Renal cortical epithelial cell (primary cell): ENCODE measurements around the gene ANXA7. TPM values are rescaled to one million over a fixed set of nuclear protein-coding genes. Genes with fewer than 3 reads are reported as not detected.
"Not testable (repeated sequence)": the region's sequence is repeated elsewhere in the genome, so short reads cannot be mapped to it uniquely, and the experiment has no call there.

Source experiments
- DNase-seq: peaks from one replicate; pipeline ENCODE4 v3.0.0-alpha.2; 2011; ENCODE audit warnings: low read depth
- total RNA-seq: library from RNA; depleted of rRNA; stranded (reverse); fragments of >200 nt; gene quantifications from 2 replicates; pipeline ENCODE4 v1.2.3, GENCODE V29; 2014

ANXA7 gene
- total RNA-seq, 1 donor from 2014 or later, result 153 TPM

- DNase-seq, result no peak
Observed at GRCh38 chr10:73408061-73408460, 5.8 kb downstream of the ANXA7 start.

- no peak for DNase-seq
Observed at GRCh38 chr10:73407495-73407894, 6.4 kb downstream of the ANXA7 start.

- peak; percentile 65 for DNase-seq
Observed at GRCh38 chr10:73406846-73407245, 7.0 kb downstream of the ANXA7 start.

GRCh38 chr10:73405556-73405955, 8.3 kb downstream of the ANXA7 start:
- no peak for DNase-seq

- no peak for DNase-seq
Observed at GRCh38 chr10:73404690-73405089, 9.2 kb downstream of the ANXA7 start.

GRCh38 chr10:73401636-73402035, 12.2 kb downstream of the ANXA7 start:
- no peak for DNase-seq

GRCh38 chr10:73399063-73399462, 14.8 kb downstream of the ANXA7 start:
- DNase-seq, result no peak

- DNase-seq, result no peak
Observed at GRCh38 chr10:73398024-73398423, 15.8 kb downstream of the ANXA7 start.

GRCh38 chr10:73394325-73394724, 19.5 kb downstream of the ANXA7 start:
- not testable (repeated sequence) for DNase-seq

GRCh38 chr10:73388228-73388627, 25.6 kb downstream of the ANXA7 start:
- DNase-seq, result no peak

GRCh38 chr10:73386583-73386982, 27.3 kb downstream of the ANXA7 start:
- no peak for DNase-seq

- no peak for DNase-seq
Observed at GRCh38 chr10:73379064-73379748, 34.7 kb downstream of the ANXA7 start.

- DNase-seq, result no peak
Observed at GRCh38 chr10:73376679-73377078, 37.2 kb downstream of the ANXA7 start.

- DNase-seq, result no peak
Observed at GRCh38 chr10:73368238-73368637, 45.6 kb downstream of the ANXA7 start.

- no peak for DNase-seq
Observed at GRCh38 chr10:73366381-73367298, 47.2 kb downstream of the ANXA7 start.

GRCh38 chr10:73364964-73365363, 48.9 kb downstream of the ANXA7 start:
- DNase-seq, result no peak

GRCh38 chr10:73359492-73359891, 54.4 kb downstream of the ANXA7 start:
- DNase-seq, result no peak

GRCh38 chr10:73358331-73359279, 55.3 kb downstream of the ANXA7 start, which contains the start of gene CFAP70:
CFAP70 (minus strand) TSS chr10:73358864; CDS start chr10:73354796, 4,068 bp downstream.
- peak; percentile 96 for DNase-seq

GRCh38 chr10:73357821-73358220, 56.0 kb downstream of the ANXA7 start:
- no peak for DNase-seq

- DNase-seq, result no peak
Observed at GRCh38 chr10:73357166-73357565, 56.7 kb downstream of the ANXA7 start.

GRCh38 chr10:73344269-73344668, 69.6 kb downstream of the ANXA7 start:
- no peak for DNase-seq

- no peak for DNase-seq
Observed at GRCh38 chr10:73340121-73340520, 73.7 kb downstream of the ANXA7 start.
